NCI-H2107 treated with DMSO at 0.1 percent for 48 hours (cell line): ENCODE data around the gene TRMT1.
A peak's percentile ranks its signal among the peaks of the same experiment; 100 is the strongest.
"Not testable (repeated sequence)": the region's sequence is repeated elsewhere in the genome, so short reads cannot be mapped to it uniquely, and the experiment has no call there.

Experiments
- DNase-seq: peaks from one replicate; lab custom pipeline; 2025; ENCODE audit not compliant: unreplicated experiment; lab: John Stamatoyannopoulos, UW

The TRMT1 gene

DNA sequence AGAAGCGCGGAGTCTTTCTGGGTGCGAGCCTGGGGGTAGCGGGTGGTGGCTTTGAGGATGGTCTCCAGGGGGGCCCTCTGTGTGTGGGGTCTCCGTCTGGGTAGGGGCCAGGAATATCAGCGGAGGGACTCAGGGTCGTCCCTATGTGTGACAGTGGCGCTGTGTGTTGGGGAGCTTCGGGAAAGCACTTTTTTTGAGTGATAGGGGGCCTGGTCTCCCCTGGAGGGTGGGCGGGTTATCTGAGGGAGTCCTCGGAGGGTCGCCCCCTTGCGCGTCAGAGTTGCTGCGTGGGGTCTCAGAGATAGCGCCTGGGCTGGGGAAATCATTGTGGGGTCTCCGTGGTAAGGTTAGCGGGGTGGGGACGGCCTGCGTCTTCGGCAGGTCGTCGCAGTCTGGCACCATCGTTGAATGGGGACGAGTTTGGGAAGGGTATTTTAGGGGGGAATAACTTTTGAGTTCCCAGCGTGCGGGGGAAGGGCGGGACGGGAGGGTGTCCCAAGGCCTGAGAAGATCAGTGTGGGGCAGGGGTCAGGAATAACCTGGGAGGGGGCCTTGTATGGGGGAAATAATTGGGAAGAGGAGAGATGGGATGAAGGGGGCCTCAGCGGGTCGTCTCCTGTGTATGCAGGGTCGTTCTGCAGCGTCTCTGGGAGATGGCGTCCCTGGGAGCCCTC lies 34.5 kb upstream of the TRMT1 start:
- no peak for DNase-seq

DNA sequence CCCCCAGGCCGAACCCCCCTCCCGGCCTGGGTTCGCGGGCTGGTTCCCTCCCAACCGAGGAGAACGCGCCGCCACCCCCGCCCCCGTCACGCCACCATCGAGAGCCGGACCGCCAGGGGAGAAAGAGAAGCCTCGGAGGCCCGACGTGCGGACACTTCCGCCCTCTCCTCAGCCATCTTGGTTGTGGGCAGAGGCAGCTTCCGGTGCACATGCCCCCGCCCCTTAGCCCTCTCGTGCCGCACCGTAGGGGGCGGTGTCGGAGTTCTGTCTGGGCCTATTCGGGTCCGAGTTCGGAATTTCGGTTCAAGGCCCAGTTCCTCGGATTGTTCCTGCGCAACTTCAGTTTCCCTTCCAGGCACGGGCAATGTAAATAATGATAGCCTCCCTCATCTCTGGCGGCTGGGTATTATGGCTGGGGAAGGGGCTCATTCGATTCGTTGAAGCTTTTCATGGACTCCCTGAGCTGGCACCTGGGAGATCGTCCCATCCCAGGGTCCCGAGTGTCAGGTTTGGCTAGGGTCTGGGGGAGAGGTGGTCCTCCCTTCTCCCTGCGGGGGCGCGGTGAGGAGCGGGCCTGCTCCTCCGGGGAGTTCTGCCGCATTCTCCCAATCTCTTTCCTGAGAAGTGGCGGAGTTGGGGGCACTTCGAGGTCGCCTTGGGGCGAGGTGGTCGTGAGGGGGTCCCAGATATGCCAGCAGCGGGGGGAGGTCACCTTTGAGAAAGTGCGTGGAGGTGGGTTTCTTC lies 33.8 kb upstream of the TRMT1 start, which contains the start of the genes IER2 and STX10:
Gene IER2 (plus strand): TSS at position 225 of the 744 bp plus-strand sequence. CDS start 2,776 bp downstream, outside the sequence.
Gene STX10 (minus strand): TSS at position 189 of the 744 bp plus-strand sequence. CDS start 202 bp downstream, outside the sequence.
- DNase-seq, result peak; percentile 84

DNA sequence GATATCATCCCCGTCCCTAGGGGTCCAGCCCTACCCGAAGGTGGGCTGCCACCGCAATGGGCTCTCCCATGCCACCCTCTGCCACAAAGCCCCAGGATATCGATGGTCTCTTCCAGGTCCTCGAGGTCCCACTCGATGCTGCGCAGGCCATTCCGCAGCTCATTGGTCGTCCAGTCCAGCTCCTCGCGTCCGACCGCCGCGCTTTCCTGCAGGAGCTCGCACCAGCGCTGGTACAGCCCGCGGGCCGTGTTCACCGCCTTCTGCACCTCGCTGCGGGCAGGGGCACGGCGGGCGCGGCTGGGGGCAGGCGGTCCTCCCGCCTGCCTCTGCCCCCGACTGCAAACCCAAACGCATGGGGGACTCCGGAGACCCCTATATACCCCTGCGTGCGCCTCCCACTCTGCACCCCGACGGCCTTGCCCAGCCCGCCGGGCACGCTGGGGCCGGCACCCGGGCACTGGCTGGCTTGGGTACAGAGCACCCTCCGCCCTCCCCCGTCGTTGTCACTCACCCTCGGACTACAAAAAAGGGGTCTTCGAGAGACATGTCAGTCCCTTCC lies 33.2 kb upstream of the TRMT1 start:
- DNase-seq, result peak; percentile 56

DNA sequence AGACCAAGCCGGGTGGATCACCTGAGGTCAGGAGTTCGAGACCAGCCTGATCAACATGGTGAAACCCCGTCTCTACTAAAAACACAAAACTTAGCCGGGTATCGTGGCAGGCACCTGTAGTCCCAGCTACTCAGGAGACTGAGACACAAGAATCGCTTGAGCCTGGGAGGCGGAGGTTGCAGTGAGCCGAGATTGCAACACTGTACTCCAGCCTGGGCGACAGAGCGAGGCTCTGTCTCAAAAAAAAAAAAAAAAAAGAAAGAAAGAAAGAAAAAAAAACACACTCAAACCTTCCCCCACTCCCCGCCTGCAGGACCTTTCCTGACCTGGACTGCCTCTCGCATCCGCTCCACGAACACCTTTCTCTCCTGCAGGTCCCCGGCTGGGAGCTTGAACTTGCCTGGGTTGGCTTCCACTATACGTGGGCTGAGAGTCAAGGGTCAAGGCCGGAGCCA lies 32.7 kb upstream of the TRMT1 start:
- DNase-seq, result not testable (repeated sequence)

DNA sequence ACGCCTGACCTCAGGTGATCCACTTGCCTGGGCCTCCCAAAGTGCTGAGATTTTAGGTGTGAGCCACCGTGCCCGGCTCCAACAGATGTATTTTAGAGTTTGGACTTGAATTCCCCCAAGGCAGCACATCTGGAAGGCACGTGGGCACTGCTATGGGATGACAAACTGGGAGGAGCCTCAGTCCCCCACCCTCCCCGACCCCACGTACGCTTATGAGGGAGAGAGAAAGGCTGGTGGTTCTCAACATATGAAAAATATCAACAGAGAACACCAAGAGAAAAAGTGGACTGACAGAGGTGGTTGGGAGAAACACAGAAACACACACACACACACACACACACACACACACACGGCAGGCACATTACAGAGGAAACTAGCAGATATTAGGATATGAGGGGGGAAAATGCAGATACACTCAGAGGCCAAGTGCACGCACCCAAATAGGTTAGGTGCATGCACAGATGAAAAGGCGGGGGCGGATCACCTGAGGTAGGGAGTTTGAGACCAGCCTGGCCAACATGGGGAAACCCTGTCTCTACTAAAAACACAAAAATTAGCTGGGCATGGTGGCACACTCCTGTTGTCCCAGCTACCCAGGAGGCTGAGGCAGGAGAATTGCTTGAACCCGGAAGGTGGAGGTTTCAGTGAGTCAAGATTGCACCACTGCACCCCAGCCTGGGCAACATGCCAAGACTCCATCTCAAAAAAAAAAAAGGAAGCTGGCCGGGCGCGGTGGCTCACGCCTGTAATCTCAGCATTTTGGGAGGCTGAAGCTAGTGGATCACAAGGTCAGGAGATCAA lies 30.4 kb upstream of the TRMT1 start:
- no peak for DNase-seq

DNA sequence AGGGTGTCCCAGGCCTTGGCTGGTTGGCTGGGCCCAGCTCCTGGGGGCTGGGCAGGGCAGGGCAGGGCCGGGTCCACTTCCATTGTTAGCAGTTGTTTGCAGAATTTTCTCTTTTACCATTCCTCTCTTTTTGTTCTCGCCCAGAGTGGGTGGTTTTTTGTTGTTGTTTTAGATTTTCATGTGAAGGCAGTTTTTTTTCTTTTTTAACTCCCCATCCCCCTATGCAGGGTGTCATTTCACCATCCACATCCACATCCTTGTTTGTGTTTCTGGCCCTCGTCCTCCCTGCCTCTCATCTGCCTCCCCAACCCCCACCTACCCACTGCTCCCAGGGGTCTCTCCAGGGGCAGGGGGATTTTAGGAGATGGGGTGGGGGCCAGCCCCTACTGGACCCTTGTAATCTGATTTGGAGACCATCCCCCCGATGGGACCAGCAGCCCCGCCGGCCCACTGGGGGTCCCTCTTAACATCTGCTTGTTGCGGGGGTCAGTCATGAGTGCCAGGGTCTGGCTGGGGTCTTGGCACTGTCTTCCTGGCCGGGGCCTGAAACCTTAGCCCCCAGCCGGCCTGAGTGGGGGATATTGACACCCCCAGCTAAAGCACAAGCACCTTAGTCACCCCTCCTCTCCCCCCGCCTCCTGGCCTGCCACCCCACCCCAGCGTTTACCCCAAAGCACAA lies 23.2 kb upstream of the TRMT1 start:
- no peak for DNase-seq

DNA sequence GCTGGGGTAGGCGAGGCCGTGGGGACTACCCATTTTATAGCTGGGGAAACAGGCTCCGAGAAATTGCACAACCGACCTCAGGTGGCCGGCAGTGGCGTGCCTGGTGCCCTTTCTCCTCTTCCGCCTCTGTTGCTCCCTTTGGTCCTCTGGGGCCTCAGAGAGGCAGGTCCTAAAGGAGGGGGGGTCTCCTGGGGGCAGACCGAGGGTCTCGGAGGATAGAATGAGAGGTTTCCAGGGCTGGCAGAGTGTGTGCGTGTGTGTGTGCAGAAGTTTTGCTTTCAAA lies 22.3 kb upstream of the TRMT1 start:
- no peak for DNase-seq

DNA sequence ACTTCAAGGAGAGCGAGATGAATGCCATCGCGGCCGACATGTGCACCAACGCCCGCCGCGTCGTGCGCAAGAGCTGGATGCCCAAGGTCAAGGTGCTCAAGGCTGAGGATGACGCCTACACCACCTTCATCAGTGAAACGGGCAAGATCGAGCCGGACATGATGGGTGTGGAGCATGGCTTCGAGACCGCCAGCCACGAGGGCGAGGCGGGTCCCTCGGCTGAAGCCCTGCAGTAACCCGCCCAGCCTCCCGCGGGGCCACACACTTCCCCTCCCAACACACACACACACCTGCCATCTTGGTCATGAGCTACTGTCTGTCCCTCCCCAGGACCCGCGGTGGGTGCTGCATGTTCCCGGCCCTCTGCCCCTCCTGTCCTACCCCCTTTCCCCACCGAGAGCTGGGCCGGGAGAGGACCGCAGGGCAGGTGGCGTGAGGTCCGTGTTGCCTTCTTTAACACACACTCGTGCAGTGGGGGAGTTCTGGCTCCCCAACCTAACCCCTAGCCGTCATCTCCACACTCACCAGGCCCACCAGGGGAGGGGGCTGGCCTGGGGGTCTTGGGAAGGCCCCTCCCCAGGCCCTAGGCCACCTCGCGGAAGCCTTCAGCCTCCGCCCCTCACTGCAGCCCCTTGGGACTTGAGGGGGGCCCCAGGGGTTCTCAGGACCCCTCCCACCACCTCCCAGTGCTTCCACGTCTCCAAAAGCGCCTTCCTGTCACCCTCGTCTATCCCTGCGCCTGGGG lies 21.8 kb upstream of the TRMT1 start:
- DNase-seq, result no peak

DNA sequence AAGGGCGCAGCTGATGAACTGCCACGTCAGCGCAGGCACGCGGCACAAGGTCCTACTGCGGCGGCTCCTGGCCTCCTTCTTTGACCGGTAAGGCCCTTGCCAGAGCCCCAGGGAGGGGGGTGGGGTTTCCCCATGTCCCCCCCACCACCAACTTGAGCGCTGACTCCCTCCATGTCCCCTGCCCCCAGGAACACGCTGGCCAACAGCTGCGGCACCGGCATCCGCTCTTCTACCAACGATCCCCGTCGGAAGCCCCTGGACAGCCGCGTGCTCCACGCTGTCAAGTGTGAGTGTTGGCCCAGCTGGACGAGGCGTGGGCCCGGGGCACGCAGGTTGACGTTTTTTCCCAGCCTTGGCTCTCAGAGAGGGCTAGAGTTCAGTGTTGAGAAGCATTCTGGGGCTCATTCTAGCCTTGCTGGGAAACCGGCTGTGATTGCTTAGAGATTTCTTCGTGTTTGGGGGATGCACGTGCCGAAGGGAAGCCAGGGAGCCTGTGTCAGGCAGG lies 20.8 kb upstream of the TRMT1 start:
- no peak for DNase-seq

GRCh38 chr19:13135068-13136062 lies 18.8 kb upstream of the TRMT1 start:
- DNase-seq, result no peak

DNA sequence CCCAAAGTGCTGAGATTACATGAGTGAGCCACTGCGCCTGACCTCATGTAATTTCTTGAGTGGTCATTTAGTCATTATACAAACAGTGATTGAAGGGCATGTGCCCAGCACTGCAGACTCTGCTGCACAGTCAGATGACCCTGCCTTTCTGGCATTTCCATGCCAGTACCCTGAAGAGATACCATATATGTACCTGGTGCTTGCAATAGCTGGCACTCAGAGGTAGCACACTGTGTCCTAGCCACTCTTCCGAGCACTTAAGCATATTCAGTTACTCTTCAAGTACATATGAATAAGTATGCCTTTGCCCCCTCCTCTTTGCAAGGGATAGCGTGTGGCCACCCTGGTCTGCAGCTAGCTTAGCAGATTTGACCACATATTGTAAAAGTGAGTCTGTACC lies 18.1 kb upstream of the TRMT1 start:
- DNase-seq, result no peak

DNA sequence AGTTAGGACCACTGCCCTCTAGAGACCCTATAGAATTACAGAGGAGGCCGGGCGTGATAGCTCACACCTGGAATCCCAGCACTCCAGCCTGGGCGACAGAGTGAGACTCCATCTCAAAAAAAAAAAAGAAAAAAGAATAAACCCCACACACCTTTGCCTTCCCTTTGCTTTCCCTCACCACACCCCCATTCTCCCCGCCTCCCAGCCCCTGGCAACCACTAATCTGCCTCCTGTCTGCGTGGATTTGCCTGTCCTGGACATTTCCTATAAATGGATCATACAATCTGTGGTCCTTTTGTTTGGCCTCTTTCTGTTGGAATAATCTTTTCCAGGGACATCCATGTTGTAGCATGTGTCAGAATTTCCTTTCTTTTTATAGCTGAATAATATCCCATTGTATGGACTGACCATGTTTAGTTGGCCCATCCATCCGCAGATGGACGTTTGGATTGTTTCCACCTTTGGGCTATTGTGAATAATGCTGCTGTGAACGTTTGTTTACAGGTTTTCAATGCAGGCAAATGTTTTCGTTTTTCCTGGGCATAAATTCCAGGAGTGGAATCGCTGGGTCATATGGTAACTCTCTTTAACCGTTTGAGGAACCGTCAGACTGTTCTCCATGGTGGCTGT lies 16.8 kb upstream of the TRMT1 start:
- DNase-seq, result no peak

GRCh38 chr19:13132471-13133180 lies 16.1 kb upstream of the TRMT1 start:
- no peak for DNase-seq

- no peak for DNase-seq
Observed at GRCh38 chr19:13130886-13131490, 14.4 kb upstream of the TRMT1 start.

DNA sequence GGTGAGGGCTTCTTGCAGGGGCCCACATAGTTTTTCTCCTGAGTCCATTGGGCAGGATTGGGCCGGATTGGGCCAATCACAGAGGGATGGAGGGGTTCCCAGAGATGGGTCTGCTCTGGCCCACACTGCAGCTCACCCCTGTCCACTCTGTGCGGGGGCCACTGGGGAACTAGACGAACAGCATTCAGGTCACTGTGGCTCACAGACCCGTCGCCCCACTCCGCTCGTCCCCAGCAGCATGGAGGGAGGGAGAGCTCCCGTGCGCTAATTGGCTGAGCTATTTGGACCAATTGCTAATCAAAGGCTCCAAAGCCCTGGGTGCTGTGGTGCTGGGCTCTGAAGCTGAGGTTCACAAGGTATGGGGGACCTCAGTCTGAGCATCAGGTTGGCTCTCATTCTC lies 12.8 kb upstream of the TRMT1 start:
- no peak for DNase-seq

DNA sequence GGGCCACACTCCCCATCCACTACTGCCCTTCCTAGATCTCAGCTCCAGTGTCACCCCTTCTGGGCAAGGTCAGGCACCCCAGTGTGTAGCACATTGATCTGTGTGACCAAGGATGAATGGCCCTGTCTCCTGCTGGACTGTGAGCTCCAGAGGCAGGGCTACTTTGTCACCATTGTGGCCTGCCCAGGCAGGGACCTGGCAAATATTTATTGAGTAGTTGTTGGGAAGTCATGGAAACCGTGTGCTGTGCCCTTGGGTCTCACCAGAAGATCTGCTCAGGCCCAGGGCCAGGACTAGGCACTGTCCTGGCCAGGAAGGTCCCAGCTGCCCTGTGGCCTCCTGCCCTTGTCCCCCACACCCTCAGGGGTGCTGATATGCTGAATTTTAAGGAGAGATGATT lies 12.0 kb upstream of the TRMT1 start:
- no peak for DNase-seq
